ENCODE results near the gene ADD2. TPM values are rescaled to one million over a fixed set of nuclear protein-coding genes. Genes with fewer than 3 reads are reported as not detected.
A peak's percentile ranks its signal among the peaks of the same experiment; 100 is the strongest.

Gene ADD2
- total and polyA plus RNA-seq, 5 donors: 0.40 to 1.3 (median 0.45) TPM

DNA sequence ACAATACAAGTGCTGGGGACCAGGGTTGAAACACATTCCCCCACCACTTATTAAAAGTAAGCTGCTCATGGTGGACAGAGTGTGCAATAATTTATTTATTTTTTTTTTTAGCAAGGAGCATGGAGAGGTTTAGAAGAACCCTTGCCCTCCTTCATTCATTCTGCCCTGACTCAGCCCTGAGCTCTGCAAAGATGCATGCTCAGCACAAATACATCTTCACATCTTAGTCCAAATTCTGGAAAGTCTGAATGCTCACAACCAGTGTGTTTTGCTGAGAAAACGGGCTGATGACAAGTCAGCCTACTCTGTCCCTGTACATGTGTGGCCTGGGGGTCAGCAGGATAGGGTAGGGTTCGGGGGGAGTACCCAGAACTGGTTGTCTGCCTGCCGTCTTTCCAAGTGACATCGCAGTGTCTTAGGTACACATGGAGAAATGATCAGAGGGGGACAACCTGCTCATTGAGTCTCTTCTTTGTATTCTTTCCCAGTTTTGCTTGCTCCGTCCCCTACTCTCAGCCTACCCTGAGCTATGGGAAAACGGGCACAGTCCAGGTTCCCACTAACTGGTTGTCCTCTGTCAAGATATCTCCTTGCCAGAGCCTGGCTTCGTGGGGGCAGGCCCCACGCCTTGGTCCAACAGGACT, 76.4 kb downstream of the ADD2 start:
- Histone ChIP-seq H3K4me1 (ENCODE audit: control insufficient read depth, insufficient read depth, low read length) (no peaks in the 10 kb centered on the region), H3K4me3 (ENCODE audit: low read length) (no peak overlapping the region), H3K27me3 (ENCODE audit: control insufficient read depth, insufficient read depth) (no peaks in the 10 kb centered on the region), H3K9me3 (ENCODE audit: control insufficient read depth, low read length) (no peaks in the 10 kb centered on the region), H3K27ac (ENCODE audit: low read length) (no peak overlapping the region)
- 90% methylated on average over 8 of the region's 8 CpGs for WGBS
- DNase-seq (no peak), ATAC-seq (no peak)
- intact Hi-C loops (cut with DNase I): loop anchor here in 1 of 4 donors (5.0 kb wide), 1 partner anchor 296 kb away; no protein-coding TSS in a partner anchor

- Histone ChIP-seq H3K4me3 (ENCODE audit: low read length) (no peak overlapping the region), H3K9me3 (ENCODE audit: control insufficient read depth, low read length) (no peaks in the 10 kb centered on the region), H3K27ac (ENCODE audit: low read length) (no peak overlapping the region), H3K4me1 (ENCODE audit: control insufficient read depth, insufficient read depth, low read length) (no peaks in the 10 kb centered on the region), H3K27me3 (ENCODE audit: control insufficient read depth, insufficient read depth) (no peaks in the 10 kb centered on the region)
- intact Hi-C loops (cut with DNase I): loop anchor here in 1 of 4 donors (5.0 kb wide), 1 partner anchor 296 kb away; no protein-coding TSS in a partner anchor
- WGBS: 92% methylated on average over 3 of the region's 3 CpGs
- ATAC-seq (no peak), DNase-seq (no peak)
Observed at GRCh38 chr2:70690846-70691245, 77.2 kb downstream of the ADD2 start.

DNA sequence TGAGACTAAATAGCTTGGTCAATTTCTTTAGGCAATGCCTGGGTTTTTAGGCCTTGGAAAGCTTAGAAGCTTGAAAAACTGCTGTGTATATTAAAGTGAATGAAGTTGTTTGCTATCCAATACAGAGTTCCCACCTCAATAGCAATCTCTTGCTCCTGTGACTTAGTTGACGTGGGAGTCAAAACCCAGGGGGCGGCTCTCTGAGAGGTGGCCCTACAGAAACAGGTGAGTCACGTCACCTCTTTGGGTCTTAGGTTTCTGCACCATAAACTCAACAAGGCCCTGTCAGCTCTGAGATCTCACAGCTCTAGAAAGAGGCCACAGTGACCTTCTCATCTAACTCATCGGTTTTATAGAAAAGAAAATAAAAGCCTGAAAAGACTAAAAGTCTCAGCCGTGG, 79.6 kb downstream of the ADD2 start:
- Histone ChIP-seq H3K9me3 (ENCODE audit: control insufficient read depth, low read length) (no peaks in the 10 kb centered on the region), H3K27ac (ENCODE audit: low read length) (no peak overlapping the region), H3K4me1 (ENCODE audit: control insufficient read depth, insufficient read depth, low read length) (no peaks in the 10 kb centered on the region), H3K27me3 (ENCODE audit: control insufficient read depth, insufficient read depth) (no peaks in the 10 kb centered on the region), H3K4me3 (ENCODE audit: low read length) (no peak overlapping the region)
- intact Hi-C loops (cut with DNase I): no loop called here
- no peak for DNase-seq
- 92% methylated on average over 5 of the region's 5 CpGs for WGBS
- ATAC-seq: no peak

DNA sequence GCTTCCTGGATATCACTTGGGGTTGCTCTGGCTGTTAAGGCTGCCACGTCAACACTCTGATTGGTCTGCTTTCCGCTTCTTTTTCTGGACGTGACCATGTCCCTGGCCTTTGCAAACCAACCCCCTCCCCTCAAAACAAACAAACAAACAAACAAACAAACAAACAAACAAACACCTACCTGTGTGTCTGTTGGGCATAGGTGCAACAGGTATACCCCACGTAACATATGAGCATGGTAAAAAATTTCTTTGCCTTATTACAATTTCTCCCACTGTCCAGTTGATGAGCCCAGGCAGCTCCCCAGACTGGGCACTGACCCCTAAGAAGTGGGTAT, 80.6 kb downstream of the ADD2 start:
- Histone ChIP-seq H3K4me1 (ENCODE audit: control insufficient read depth, insufficient read depth, low read length) (no peaks in the 10 kb centered on the region), H3K27me3 (ENCODE audit: control insufficient read depth, insufficient read depth) (no peaks in the 10 kb centered on the region), H3K27ac (ENCODE audit: low read length) (no peak overlapping the region), H3K9me3 (ENCODE audit: control insufficient read depth, low read length) (no peaks in the 10 kb centered on the region), H3K4me3 (ENCODE audit: low read length) (no peak overlapping the region)
- WGBS: 94% methylated on average over 4 of the region's 4 CpGs
- intact Hi-C loops (cut with DNase I): no loop called here
- DNase-seq (no peak), ATAC-seq (no peak)

DNA sequence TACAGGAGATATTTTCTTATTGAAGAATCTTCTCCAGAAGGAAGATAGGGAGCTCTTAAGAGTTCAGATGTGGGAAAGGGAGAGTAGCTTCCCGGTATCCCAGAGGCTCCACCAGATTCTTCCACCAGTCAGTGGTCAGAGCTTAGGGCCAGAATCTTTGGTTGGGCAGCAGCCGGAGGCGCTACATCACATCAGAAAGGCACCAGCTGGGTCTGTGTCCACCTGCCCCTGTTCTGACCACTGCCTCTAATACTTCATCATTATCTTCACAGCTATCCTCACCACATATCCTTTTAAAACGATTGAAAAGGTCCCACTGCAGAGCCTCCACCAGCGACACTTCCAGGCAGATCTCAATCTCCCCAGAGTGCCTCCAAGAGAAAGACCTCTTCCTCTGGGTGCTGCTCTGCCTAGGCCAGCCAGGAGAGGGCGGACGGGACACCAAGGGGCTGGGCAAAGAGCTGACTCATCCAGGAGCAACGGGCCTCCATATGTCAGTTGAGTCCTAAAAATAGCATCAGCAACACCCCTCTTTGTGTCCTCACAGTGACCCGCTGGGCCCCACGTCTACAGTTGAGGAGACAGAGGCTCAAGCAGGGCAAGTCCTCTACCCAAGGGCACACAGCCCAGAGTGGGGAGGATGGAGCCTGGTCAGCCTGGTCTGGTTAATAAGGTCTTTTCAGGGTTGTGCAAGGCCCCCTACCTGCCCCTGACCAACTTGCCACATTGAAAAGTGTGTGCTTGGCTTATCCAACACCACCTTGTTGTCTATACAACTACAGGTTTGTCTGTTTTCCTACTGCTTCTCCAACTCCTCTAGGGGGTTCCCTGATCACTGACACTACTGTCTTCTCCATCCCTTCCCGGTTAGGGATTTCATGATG, 81.2 kb downstream of the ADD2 start:
- DNase-seq (peak in 1 of 3 donors; percentile 28), ATAC-seq (peak in 1 of 2 donors; percentile 84)
- Histone ChIP-seq H3K27ac (ENCODE audit: low read length) (no peak overlapping the region), H3K9me3 (ENCODE audit: control insufficient read depth, low read length) (no peaks in the 10 kb centered on the region), H3K27me3 (ENCODE audit: control insufficient read depth, insufficient read depth) (no peaks in the 10 kb centered on the region), H3K4me3 (ENCODE audit: low read length) (no peak overlapping the region), H3K4me1 (ENCODE audit: control insufficient read depth, insufficient read depth, low read length) (no peaks in the 10 kb centered on the region)
- WGBS: 55% methylated on average over 11 of the region's 11 CpGs
- intact Hi-C loops (cut with DNase I): no loop called here

GRCh38 chr2:70685771-70686171, 82.2 kb downstream of the ADD2 start:
- intact Hi-C loops (cut with DNase I): no loop called here
- Histone ChIP-seq H3K9me3 (ENCODE audit: control insufficient read depth, low read length) (no peaks in the 10 kb centered on the region), H3K4me1 (ENCODE audit: control insufficient read depth, insufficient read depth, low read length) (no peaks in the 10 kb centered on the region), H3K27ac (ENCODE audit: low read length) (no peak overlapping the region), H3K4me3 (ENCODE audit: low read length) (no peak overlapping the region), H3K27me3 (ENCODE audit: control insufficient read depth, insufficient read depth) (no peaks in the 10 kb centered on the region)
- no peak for ATAC-seq
- no peak for DNase-seq
- 83% methylated on average over 6 of the region's 6 CpGs for WGBS

- no peak for DNase-seq
- Histone ChIP-seq H3K4me3 (ENCODE audit: low read length) (no peak overlapping the region), H3K27me3 (ENCODE audit: control insufficient read depth, insufficient read depth) (no peaks in the 10 kb centered on the region), H3K27ac (ENCODE audit: low read length) (no peak overlapping the region), H3K9me3 (ENCODE audit: control insufficient read depth, low read length) (no peaks in the 10 kb centered on the region), H3K4me1 (ENCODE audit: control insufficient read depth, insufficient read depth, low read length) (no peaks in the 10 kb centered on the region)
- 89% methylated on average over 4 of the region's 4 CpGs for WGBS
- intact Hi-C loops (cut with DNase I): no loop called here
- ATAC-seq: no peak
Observed at GRCh38 chr2:70684846-70685622, 83.0 kb downstream of the ADD2 start.

DNA sequence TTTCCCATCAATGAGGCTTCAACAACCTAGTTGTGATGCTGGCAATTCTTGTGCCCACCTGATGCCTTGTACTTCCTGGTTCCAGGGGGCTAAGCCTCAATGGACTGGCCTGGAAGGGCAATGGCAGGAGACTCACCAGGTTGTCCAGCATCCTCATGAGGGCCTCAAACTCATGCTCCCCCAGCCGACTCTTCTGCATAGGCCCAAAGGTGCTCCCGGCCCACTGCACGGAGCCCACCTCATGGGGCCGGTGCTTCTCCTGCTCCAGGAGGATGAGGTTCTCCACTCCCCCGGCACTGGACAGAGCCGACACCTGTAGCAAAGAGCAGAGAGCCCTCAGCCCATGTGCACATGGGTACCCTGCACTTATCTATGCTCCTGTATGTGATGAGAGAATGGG, 84.5 kb downstream of the ADD2 start:
- Histone ChIP-seq H3K4me1 (ENCODE audit: control insufficient read depth, insufficient read depth, low read length) (no peaks in the 10 kb centered on the region), H3K27me3 (ENCODE audit: control insufficient read depth, insufficient read depth) (no peaks in the 10 kb centered on the region), H3K9me3 (ENCODE audit: control insufficient read depth, low read length) (no peaks in the 10 kb centered on the region), H3K4me3 (ENCODE audit: low read length) (no peak overlapping the region), H3K27ac (ENCODE audit: low read length) (no peak overlapping the region)
- DNase-seq (no peak), ATAC-seq (no peak)
- 95% methylated on average over 6 of the region's 6 CpGs for WGBS
- intact Hi-C loops (cut with DNase I): no loop called here

DNA sequence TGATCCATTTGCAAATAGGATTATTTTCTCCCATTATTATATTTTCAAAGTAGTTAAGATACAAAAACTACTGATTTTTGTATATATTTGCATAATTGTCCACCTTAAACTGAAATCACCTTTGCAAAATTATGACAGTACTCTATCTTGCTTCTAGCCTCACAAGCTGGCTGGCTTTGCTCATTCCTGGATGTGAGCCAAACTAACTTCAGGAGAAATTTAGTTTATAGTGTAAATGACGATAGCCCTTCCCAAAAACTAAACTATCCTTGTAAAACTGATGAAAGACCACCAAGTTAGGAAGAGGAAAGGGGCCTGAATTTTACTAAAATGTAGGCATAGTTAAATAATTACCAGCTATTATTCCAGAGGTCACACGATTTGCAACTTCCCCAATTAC, 87.3 kb downstream of the ADD2 start:
- H3K27me3 ChIP-seq (ENCODE audit: control insufficient read depth, insufficient read depth): no peaks in the 10 kb centered on the region
- 73% methylated on average over 2 of the region's 2 CpGs for WGBS
- H3K27ac ChIP-seq (ENCODE audit: low read length): no peak overlapping the region

DNA sequence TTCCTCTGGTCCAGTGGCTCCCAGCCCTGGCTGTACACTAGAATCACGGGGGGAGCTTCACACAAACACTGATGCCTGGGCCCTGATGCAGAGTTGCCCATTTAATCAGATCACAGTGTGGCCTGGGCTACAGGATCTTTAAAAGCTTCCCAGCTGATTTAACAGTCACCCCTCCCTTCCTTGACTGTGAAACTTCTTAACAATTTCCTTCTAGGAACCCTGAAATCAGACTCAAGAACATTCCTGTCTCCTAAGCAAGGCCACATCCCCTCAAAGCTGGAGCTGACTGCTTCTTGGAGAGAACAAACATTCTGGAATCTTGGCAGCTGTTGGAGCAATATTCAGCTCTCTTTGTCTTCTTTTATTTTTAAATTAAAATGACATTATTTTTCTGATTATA, 88.7 kb downstream of the ADD2 start:
- Histone ChIP-seq H3K27ac (ENCODE audit: low read length) (no peak overlapping the region), H3K4me3 (ENCODE audit: low read length) (no peak overlapping the region), H3K27me3 (ENCODE audit: control insufficient read depth, insufficient read depth) (no peaks in the 10 kb centered on the region), H3K9me3 (ENCODE audit: control insufficient read depth, low read length) (no peaks in the 10 kb centered on the region), H3K4me1 (ENCODE audit: control insufficient read depth, insufficient read depth, low read length) (no peaks in the 10 kb centered on the region)
- DNase-seq: no peak
- intact Hi-C loops (cut with DNase I): no loop called here
- 31% methylated on average over 1 of the region's 1 CpG for WGBS
- ATAC-seq: peak in 1 of 2 donors; percentile 24

More for the DNA sequence above, 87.3 kb downstream of the ADD2 start:
- DNase-seq (no peak), ATAC-seq (no peak)
- H3K4me1 ChIP-seq (ENCODE audit: control insufficient read depth, insufficient read depth, low read length): no peaks in the 10 kb centered on the region
- H3K9me3 ChIP-seq (ENCODE audit: control insufficient read depth, low read length): no peaks in the 10 kb centered on the region
- intact Hi-C loops (cut with DNase I): no loop called here
- no peak overlapping the region for H3K4me3 ChIP-seq (ENCODE audit: low read length)

- ATAC-seq: no peak
- Histone ChIP-seq H3K27ac (ENCODE audit: low read length) (no peak overlapping the region), H3K9me3 (ENCODE audit: control insufficient read depth, low read length) (no peaks in the 10 kb centered on the region), H3K4me1 (ENCODE audit: control insufficient read depth, insufficient read depth, low read length) (no peaks in the 10 kb centered on the region), H3K4me3 (ENCODE audit: low read length) (no peak overlapping the region), H3K27me3 (ENCODE audit: control insufficient read depth, insufficient read depth) (no peaks in the 10 kb centered on the region)
- no peak for DNase-seq
- 95% methylated on average over 17 of the region's 17 CpGs for WGBS
- intact Hi-C loops (cut with DNase I): no loop called here
Observed at GRCh38 chr2:70678576-70679143, 89.3 kb downstream of the ADD2 start.
